GM20000 (cell line): ENCODE results near the gene TBX18.

Source experiments
- DNase-seq: peaks from one replicate; pipeline ENCODE4 v3.0.0; 2012; ENCODE audit warnings: low spot score
- CTCF ChIP-seq: IDR thresholded peaks from 2 replicates; pipeline ENCODE4 v1.5.1; 2012; ENCODE audit warnings: mild to moderate bottlenecking, control low read depth; ENCODE audit errors: extremely low read depth, missing control alignments

Gene TBX18

GRCh38 chr6:84653027-84653551, 111.3 kb downstream of the TBX18 start:
- TF ChIP-seq CTCF = no peak
- no peak for DNase-seq

- TF ChIP-seq CTCF = no peak
- no peak for DNase-seq
These were observed 111.9 kb downstream of the TBX18 start for GRCh38 chr6:84652356-84653026.

DNA sequence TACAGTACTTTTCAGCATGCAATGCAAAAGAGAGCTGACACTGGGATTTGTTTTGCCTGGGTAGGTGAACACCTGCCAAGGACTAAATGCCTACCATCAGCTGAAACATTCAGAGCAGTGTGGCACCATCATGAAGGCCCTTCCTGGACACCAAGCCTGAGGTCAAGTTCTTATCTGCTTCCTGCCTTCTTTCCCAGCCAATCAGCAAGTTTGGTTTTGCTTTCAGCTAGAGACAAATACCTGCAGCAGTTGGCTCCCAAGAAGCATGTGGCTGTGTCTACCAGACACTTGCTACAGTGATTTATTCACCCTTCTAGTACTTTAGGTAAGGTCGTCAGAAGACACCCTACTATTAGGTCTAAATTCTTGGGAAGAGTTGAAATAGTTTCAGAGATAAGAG, 112.8 kb downstream of the TBX18 start:
- no peak for DNase-seq
- no peak for TF ChIP-seq CTCF

- DNase-seq = no peak
- no peak for TF ChIP-seq CTCF
These were observed 116.0 kb downstream of the TBX18 start for GRCh38 chr6:84648444-84648843.

GRCh38 chr6:84645563-84646266, 118.7 kb downstream of the TBX18 start:
- no peak for DNase-seq
- no peak for TF ChIP-seq CTCF

DNA sequence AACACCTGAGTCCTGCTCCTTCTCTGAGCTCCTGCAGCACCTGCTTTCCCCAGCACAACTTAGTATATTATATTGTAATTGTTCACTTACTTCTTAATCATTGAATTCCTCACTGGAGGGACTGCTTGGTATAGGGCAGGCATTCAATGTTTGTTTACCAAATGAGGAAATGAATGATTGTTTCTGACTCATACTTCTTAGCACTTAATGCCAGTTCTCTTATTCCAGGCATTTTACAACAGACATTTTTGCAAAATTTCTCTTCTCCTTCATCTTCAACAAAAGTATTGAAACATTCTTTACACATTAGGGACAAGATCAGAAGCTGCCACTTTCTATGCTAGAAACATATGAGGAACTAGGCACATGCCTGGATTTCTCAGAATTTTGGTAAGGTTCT, 119.4 kb downstream of the TBX18 start:
- no peak for DNase-seq
- TF ChIP-seq CTCF = no peak

DNA sequence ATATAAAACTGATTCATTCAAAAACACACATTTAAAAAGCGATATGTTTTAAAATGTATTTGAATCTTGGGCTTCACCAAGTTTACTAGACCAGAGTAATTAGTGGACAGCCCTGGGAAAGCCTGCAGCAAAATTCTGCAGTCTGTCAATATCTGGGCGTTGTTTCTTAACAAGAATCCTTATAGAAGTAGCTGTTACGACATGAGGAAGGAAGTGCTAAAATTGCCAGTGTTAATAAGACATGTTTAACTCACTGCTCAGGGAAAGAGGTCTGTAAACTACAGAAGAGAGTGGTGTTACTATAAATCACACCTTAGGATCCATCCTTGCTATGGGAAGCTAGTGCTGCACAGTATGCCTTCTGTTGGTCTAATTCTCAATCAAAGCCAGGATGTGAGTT, 120.6 kb downstream of the TBX18 start:
- no peak for DNase-seq
- no peak for TF ChIP-seq CTCF
